WI38 (cell line): ENCODE measurements around the gene MEPE.

Source experiments
- H3K4me3 ChIP-seq: 2 replicates; pipeline ENCODE4 v1.5.1; 2011; ENCODE audit warnings: low read depth, mild to moderate bottlenecking, control low read depth, low read length
- CTCF ChIP-seq: IDR thresholded peaks from 2 replicates; pipeline ENCODE4 v1.5.1; 2012; ENCODE audit warnings: low read depth, mild to moderate bottlenecking, control low read depth, low read length

The MEPE gene

DNA sequence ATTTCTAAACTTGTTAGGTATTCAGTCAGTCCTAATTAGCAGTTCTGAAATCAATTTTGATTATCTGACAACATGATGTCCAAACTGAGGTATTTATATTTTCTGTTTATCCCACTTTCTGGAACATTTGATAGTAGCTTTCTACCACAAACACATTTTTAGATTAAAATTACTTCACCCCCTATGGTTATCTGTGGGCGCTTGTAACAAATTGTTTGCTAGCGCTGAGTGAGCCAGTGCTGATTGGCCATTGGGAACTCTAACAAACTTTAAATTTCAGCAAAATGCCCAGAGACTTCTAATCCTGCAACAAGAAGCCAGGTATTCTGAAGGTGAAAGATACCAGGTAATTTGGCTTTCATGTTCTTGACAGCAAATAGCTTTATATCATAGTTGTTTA is at the start of gene MEPE:
Gene MEPE (plus strand): TSS at position 301 of the 400 bp plus-strand sequence. CDS start 1,746 bp downstream, outside the sequence.
- TF ChIP-seq CTCF, result no peak
- no peak within 1 kb of the TSS for H3K4me3 ChIP-seq

DNA sequence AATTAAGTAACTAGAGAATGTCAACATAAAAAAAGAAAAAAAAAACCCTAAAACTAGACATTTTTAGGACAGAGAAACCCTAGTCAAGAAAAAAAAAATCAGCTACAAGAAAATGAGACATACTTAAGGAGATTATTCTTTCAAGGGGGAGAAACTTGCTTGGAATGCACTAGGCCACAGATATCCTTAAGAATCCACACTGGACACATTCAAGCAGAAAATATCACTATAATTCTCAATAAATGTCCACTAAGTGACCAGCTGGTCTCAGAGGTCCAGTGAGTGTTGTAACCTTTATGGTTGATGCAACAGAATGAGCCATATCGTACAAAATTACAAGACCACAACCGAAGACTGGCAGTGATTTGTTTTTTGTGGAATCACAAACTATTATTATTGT is 49.0 kb upstream of the MEPE start:
- no peak for TF ChIP-seq CTCF
- H3K4me3 ChIP-seq, result no peak overlapping the region

- no peak for TF ChIP-seq CTCF
- no peak overlapping the region for H3K4me3 ChIP-seq
These were observed 46.8 kb upstream of the MEPE start for GRCh38 chr4:87785731-87786509.

- TF ChIP-seq CTCF, result no peak
- no peak within 1 kb of the TSS for H3K4me3 ChIP-seq
These were observed 33.3 kb upstream of the MEPE start, which contains the start of gene IBSP for GRCh38 chr4:87799301-87800113. Gene IBSP (plus strand): TSS chr4:87799554. CDS start chr4:87802362, 2,808 bp downstream.

DNA sequence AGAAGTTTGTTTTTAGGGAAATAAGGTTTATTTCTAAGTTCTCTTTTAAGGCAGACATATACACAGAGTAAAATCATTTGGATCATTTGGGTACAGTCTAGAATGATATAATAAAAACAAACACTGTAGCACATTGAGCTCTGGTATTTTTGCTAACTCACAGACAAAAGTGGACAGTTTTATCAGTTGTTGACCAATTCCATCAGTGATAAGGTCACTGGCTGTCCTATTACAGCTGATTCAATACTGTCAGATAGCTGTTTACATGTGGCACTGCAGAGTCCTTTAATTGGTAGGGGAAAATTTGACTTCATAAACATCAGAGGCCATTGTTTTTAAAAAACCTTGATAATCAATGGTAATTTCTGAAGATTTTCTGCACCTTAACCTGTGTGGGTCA is 29.9 kb upstream of the MEPE start:
- TF ChIP-seq CTCF, result no peak
- no peak overlapping the region for H3K4me3 ChIP-seq

DNA sequence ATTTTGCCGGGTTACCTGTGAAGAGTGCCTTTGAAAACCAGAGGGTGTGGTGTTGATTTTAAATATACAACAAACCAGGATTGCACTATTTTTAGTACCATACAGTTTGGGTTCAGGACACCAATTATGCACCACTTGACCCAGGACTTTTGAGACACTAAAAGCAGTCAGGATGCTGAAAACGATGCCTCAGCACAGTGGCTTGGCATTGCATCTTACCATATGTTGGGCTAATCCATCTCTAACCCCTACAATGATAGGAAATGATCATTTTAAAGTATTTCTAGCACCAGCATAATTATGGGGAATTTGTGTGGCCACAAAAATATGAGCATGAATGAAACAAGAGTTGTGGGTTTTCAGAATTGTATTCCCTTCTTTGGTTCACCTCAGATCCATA is 29.3 kb upstream of the MEPE start:
- no peak overlapping the region for H3K4me3 ChIP-seq
- no peak for TF ChIP-seq CTCF

DNA sequence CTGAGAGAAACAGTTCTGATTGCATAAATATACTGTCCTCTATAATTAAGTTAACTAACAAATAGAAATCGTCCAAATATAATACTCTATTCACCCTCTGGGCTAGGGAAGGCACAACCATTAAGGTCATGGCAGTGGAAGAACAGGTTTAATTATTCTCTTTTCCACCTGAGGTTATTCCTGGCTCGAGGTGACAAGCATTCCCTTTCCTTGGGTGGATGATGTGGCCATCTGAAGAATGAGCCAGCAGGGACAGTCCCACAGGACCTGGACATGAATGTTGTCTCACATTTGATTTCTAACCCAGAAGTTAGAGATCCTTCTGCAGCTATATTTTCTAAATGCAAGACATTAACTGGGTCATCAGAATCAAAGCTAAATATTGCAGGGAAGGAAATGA is 27.9 kb upstream of the MEPE start:
- H3K4me3 ChIP-seq, result no peak overlapping the region
- TF ChIP-seq CTCF, result no peak
